ENCODE results near the gene KIAA0319L. TPM values are rescaled to one million over a fixed set of nuclear protein-coding genes. Genes with fewer than 3 reads are reported as not detected.

Gene KIAA0319L
- total and polyA plus RNA-seq, 4 donors: 27.0 to 107 (median 27.9) TPM

- no peak for DNase-seq (ENCODE audit: low spot score)
- H3K36me3 ChIP-seq (ENCODE audit: control insufficient read depth in 4 of 4, insufficient read depth in 3 of 4, low read depth in 1 of 4, low read length in 3 of 4): peaks cover 24 to 43% (median 35%) of the 10 kb centered on the region in 4 donors
- no peak overlapping the region for H3K27ac ChIP-seq (ENCODE audit: low read depth in 1 of 2, low read length in 2 of 2)
- no peaks in the 10 kb centered on the region for H3K4me1 ChIP-seq (ENCODE audit: control insufficient read depth in 4 of 4, insufficient read depth in 4 of 4, low read length in 3 of 4)
- 94% methylated on average over 3 of the region's 3 CpGs for WGBS
- TF ChIP-seq REST (IDR thresholded peaks at IDR 0.05): no peak
- TF ChIP-seq RAD21 (IDR thresholded peaks at IDR 0.05): no peak
- TF ChIP-seq YY1 (IDR thresholded peaks at IDR 0.05): no peak
- TF ChIP-seq NR2F2 (IDR thresholded peaks at IDR 0.05): no peak
- TF ChIP-seq EGR1 (IDR thresholded peaks at IDR 0.05; ENCODE audit: low read depth in 2 of 2): no peak
- no peak for TF ChIP-seq RXRA (IDR thresholded peaks at IDR 0.05)
- TF ChIP-seq FOXA1 (IDR thresholded peaks at IDR 0.05): no peak
- no peak for TF ChIP-seq ZBTB33 (IDR thresholded peaks at IDR 0.05)
- no peak overlapping the region for H3K4me3 ChIP-seq (ENCODE audit: low read depth in 1 of 3, low read length in 3 of 3)
- no peaks in the 10 kb centered on the region for H3K27me3 ChIP-seq (ENCODE audit: control insufficient read depth in 4 of 4, insufficient read depth in 4 of 4, low read length in 3 of 4)
- no peaks in the 10 kb centered on the region for H3K9me3 ChIP-seq (ENCODE audit: control insufficient read depth in 4 of 4, low read length in 3 of 4)
- H3K9ac ChIP-seq (ENCODE audit: low read depth in 1 of 2, low read length in 2 of 2): no peak overlapping the region
Measured at GRCh38 chr1:35600593-35600992, 43.4 kb upstream of the KIAA0319L start.

- 93% methylated on average over 3 of the region's 3 CpGs for WGBS
- Histone ChIP-seq H3K4me3 (ENCODE audit: low read depth in 1 of 3, low read length in 3 of 3) (no peak overlapping the region), H3K27ac (ENCODE audit: low read depth in 1 of 2, low read length in 2 of 2) (no peak overlapping the region), H3K4me1 (ENCODE audit: control insufficient read depth in 4 of 4, insufficient read depth in 4 of 4, low read length in 3 of 4) (no peaks in the 10 kb centered on the region), H3K36me3 (ENCODE audit: control insufficient read depth in 4 of 4, insufficient read depth in 3 of 4, low read depth in 1 of 4, low read length in 3 of 4) (peaks cover 17 to 34% (median 27%) of the 10 kb centered on the region in 4 donors), H3K27me3 (ENCODE audit: control insufficient read depth in 4 of 4, insufficient read depth in 4 of 4, low read length in 3 of 4) (no peaks in the 10 kb centered on the region), H3K9ac (ENCODE audit: low read depth in 1 of 2, low read length in 2 of 2) (no peak overlapping the region), H3K9me3 (ENCODE audit: control insufficient read depth in 4 of 4, low read length in 3 of 4) (no peaks in the 10 kb centered on the region)
- TF ChIP-seq NR2F2 (IDR thresholded peaks at IDR 0.05) (no peak), HNF4A (conservative IDR thresholded peaks at IDR 0.05) (no peak), YY1 (IDR thresholded peaks at IDR 0.05) (no peak), RXRA (IDR thresholded peaks at IDR 0.05) (no peak), EGR1 (IDR thresholded peaks at IDR 0.05; ENCODE audit: low read depth in 2 of 2) (no peak), JUND (IDR thresholded peaks at IDR 0.05) (no peak), GABPA (IDR thresholded peaks at IDR 0.05 in 1 of 2, conservative IDR thresholded peaks at IDR 0.05 in 1 of 2) (no peak), ATF3 (IDR thresholded peaks at IDR 0.05) (no peak)
- no peak for DNase-seq (ENCODE audit: low spot score)
Measured at GRCh38 chr1:35599411-35599810, 42.2 kb upstream of the KIAA0319L start.

- H3K27me3 ChIP-seq (ENCODE audit: control insufficient read depth in 4 of 4, insufficient read depth in 4 of 4, low read length in 3 of 4): no peaks in the 10 kb centered on the region
- H3K4me1 ChIP-seq (ENCODE audit: control insufficient read depth in 4 of 4, insufficient read depth in 4 of 4, low read length in 3 of 4): no peaks in the 10 kb centered on the region
- no peak for TF ChIP-seq TAF1 (conservative IDR thresholded peaks at IDR 0.05)
- TF ChIP-seq RAD21 (IDR thresholded peaks at IDR 0.05): no peak
- TF ChIP-seq HNF4A (conservative IDR thresholded peaks at IDR 0.05): no peak
- TF ChIP-seq SP1 (IDR thresholded peaks at IDR 0.05): no peak
- no peak for TF ChIP-seq JUND (IDR thresholded peaks at IDR 0.05)
- no peak for TF ChIP-seq FOXA2 (IDR thresholded peaks at IDR 0.05)
- no peaks in the 10 kb centered on the region for H3K9me3 ChIP-seq (ENCODE audit: control insufficient read depth in 4 of 4, low read length in 3 of 4)
- no peak overlapping the region for H3K27ac ChIP-seq (ENCODE audit: low read depth in 1 of 2, low read length in 2 of 2)
- H3K36me3 ChIP-seq (ENCODE audit: control insufficient read depth in 4 of 4, insufficient read depth in 3 of 4, low read depth in 1 of 4, low read length in 3 of 4): peaks cover 17 to 30% (median 23%) of the 10 kb centered on the region in 4 donors
- DNase-seq (ENCODE audit: low spot score): no peak
- no peak overlapping the region for H3K9ac ChIP-seq (ENCODE audit: low read depth in 1 of 2, low read length in 2 of 2)
- H3K4me3 ChIP-seq (ENCODE audit: low read depth in 1 of 3, low read length in 3 of 3): no peak overlapping the region
- 90% methylated on average over 2 of the region's 2 CpGs for WGBS
Measured at GRCh38 chr1:35598895-35599294, 41.7 kb upstream of the KIAA0319L start.

All from liver (tissue), 9 donors.